NCI-H2171 treated with DMSO at 0.1 percent for 48 hours (cell line): ENCODE data around the gene ARHGAP9.

Experiments used
- DNase-seq: peaks from one replicate; lab custom pipeline; 2025; lab: John Stamatoyannopoulos, UW

ARHGAP9 gene

GRCh38 chr12:57472391-57472790, 7.3 kb downstream of the ARHGAP9 start:
- no peak for DNase-seq

GRCh38 chr12:57471661-57472060, 8.0 kb downstream of the ARHGAP9 start:
- DNase-seq: no peak

GRCh38 chr12:57470970-57471656, 8.6 kb downstream of the ARHGAP9 start:
- no peak for DNase-seq

GRCh38 chr12:57470286-57470969, 9.2 kb downstream of the ARHGAP9 start:
- no peak for DNase-seq

- no peak for DNase-seq
These were observed 10.1 kb downstream of the ARHGAP9 start for GRCh38 chr12:57469296-57470164.

- no peak for DNase-seq
These were observed 11.8 kb downstream of the ARHGAP9 start for GRCh38 chr12:57467915-57468314.

- DNase-seq: no peak
These were observed 12.3 kb downstream of the ARHGAP9 start for GRCh38 chr12:57467212-57467874.

GRCh38 chr12:57465747-57466505, 13.7 kb downstream of the ARHGAP9 start:
- no peak for DNase-seq

GRCh38 chr12:57465030-57465746, 14.5 kb downstream of the ARHGAP9 start:
- no peak for DNase-seq

GRCh38 chr12:57464569-57464968, 15.1 kb downstream of the ARHGAP9 start:
- DNase-seq: no peak

- no peak for DNase-seq
These were observed 16.8 kb downstream of the ARHGAP9 start for GRCh38 chr12:57462912-57463253.

GRCh38 chr12:57462251-57462911, 17.3 kb downstream of the ARHGAP9 start:
- peak; percentile 97 for DNase-seq

GRCh38 chr12:57461917-57462250, 17.8 kb downstream of the ARHGAP9 start:
- DNase-seq: no peak

- DNase-seq: peak; percentile 33
These were observed 18.3 kb downstream of the ARHGAP9 start for GRCh38 chr12:57461276-57461916.

GRCh38 chr12:57460841-57461275, 18.8 kb downstream of the ARHGAP9 start:
- DNase-seq: no peak

- DNase-seq: peak; percentile 47
These were observed 19.2 kb downstream of the ARHGAP9 start for GRCh38 chr12:57460468-57460784.

- peak; percentile 57 for DNase-seq
These were observed 19.8 kb downstream of the ARHGAP9 start, which contains the start of gene GLI1 for GRCh38 chr12:57459750-57460467. TSS of gene GLI1 (plus strand) at chr12:57459785. CDS start at chr12:57463692, 3,907 bp downstream.

GRCh38 chr12:57459055-57459749, 20.5 kb downstream of the ARHGAP9 start:
- DNase-seq: peak; percentile 97

- no peak for DNase-seq
These were observed 21.0 kb downstream of the ARHGAP9 start for GRCh38 chr12:57458665-57459054.
